HG03025 (cell line): Measurements from ENCODE around the gene TMOD1.
"Not testable (repeated sequence)": the region's sequence is repeated elsewhere in the genome, so short reads cannot be mapped to it uniquely, and the experiment has no call there.

Experiments
- ATAC-seq: cut with Tn5 transposase; IDR thresholded peaks from one replicate; pipeline ENCODE4 v1.9.1; 2021; ENCODE audit warnings: mild to moderate bottlenecking, moderate library complexity; ENCODE audit not compliant: unreplicated experiment, low FRiP score

Gene TMOD1

DNA sequence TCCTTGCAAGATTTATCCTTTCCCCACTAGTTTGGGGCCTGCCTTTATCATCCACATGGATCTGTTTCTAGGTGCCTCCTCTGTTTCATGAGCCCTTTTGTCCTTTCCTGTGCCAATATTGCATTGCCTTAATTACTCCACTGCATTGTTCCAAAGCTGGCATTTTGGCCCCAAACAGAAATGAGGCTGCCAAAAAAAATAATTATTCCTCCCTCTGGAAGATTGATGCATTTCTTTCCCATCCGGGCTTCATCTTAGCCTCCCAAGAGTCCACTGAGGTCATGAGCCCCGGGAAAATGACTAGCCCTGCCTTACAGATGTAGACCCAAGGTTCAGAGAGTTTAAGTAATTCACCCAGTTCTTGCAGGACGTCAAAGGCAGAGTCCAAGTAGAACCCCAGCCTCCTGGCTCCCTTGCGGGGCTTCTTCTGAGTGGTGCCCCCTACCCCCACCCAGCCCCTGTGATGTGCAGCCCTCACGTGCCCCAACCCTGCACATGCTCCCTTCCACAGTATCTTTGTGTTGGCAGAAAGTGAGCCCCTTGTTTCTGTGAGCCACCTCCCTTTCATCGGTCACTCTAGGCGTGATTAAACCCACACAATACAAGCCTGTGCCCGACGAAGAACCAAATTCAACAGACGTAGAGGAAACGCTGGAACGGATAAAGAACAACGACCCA is 62.1 kb downstream of the TMOD1 start:
- no peak for ATAC-seq

- ATAC-seq: no peak
Observed at GRCh38 chr9:97564291-97565175, 63.1 kb downstream of the TMOD1 start.

GRCh38 chr9:97565262-97565661 is 63.8 kb downstream of the TMOD1 start:
- ATAC-seq: no peak

DNA sequence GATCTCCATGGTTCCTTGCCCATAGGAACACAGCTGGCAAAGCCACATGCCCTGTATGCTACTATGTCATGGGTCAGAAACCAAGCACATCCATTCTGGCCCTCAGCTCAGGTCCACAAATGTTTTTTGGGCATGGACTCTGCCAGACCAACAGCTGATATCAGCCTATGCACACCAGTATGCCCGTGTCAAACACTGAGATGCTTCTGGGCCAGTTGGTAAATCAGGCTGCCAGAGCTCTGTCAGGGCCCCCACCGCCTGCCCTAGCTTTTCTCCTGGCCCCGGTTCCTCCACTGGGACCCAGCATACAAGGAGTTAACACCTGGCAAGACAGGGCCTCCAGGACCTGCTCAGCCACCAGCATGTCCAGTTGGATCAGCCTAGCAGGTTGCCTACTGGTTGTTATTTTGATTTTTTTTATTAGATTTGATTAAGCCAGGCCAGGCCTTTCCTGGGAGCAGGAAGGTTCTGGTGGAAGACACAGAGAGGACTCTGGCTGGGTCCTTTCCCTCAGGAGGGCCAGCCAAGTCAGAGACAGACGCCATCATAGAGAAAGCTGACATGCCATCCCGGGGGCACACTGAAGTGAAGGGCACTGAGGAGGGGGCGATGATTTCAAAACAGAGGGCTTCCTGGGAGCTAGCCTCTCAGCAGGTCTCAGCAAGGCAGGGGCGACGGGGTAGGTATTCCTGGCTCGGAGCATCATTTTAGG is 65.9 kb downstream of the TMOD1 start:
- ATAC-seq: no peak

DNA sequence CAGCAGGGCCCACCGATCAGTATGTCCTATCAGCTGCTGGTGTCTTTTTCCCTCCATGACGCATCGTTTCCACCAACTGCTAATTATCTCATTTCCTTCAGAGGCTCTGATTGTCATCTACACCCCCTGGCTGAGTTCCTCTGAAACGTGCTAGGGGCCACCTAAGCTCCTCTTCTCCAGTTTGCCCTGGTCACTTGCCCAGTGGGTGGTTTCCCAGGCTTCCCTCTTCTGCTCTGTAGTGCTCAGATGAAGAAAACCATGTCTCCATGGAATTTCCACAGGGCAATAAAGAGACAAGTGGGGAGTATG is 66.4 kb downstream of the TMOD1 start:
- no peak for ATAC-seq

- no peak for ATAC-seq
Observed at GRCh38 chr9:97568461-97569275, 67.2 kb downstream of the TMOD1 start.

DNA sequence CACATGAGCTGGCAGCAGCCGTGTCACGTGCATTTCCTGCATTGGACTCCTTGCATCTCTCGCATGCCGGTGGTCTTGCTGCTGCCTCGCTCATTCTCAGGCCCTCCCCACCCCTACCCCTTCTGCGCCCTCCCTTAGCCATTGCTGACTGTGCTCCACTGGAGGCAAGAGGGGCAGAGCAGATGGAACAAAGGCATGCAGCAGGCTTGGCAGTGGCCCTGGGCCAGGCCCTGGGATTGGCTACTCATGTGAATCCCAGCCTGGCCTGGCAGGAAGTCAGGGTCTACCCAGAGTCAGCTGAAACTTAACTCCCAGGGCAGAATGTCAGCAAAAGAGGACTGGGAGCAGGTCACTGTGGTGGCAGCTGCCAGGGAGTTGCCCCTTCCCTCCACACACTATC is 69.4 kb downstream of the TMOD1 start:
- ATAC-seq: no peak

DNA sequence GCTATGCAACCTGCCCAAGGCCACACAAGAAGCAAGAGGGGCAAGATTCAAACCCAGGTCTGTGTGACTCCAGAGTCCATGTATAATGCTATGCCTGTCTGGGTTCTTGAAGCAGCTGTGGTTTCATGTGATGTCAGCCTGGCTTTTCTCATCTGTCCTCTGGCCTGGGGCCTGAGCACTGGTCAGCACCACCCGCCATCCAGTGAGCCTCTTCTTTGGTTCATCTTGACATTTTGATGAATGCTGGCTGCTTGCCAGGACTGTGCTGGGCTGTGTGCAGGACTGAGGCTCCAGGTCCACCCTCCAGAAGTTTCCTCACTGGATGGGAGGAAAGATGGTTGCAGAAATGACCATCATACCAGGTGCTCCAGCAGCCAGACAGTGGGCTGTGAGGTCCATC is 70.2 kb downstream of the TMOD1 start:
- ATAC-seq: no peak

DNA sequence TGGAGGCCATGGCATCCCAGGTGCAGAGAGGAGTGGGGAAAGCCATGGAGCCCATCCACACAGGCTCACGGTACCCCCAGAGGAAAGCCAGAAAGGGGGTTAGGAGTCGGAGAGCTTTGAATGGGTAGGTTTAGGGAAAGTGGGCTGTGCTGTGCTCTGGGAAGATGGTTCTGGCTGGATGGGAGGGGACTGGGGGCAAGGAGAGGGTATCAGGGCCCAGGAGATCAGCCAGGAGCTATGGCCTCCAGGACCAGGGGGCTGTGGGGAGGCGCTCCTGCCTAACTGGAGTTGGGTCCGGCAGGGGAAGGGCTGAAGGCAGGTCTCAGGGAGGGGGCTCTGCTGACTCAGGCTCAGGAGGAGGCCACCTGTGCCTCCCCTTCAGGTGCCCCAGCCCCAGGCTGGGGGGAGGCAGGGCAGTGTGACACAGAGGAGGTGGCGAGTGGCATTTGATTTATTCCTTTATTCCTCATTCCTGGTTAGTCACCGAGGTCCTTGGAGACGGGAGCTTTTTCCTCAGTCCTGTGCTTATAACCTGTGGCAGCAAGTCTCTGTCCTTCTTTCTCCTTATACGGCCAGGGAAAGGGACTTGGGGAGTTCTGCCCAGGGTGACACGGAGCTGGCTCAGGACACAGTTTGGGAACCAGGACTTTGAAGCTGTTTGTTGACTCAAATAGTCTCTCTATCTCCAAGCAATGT is 70.9 kb downstream of the TMOD1 start:
- no peak for ATAC-seq

DNA sequence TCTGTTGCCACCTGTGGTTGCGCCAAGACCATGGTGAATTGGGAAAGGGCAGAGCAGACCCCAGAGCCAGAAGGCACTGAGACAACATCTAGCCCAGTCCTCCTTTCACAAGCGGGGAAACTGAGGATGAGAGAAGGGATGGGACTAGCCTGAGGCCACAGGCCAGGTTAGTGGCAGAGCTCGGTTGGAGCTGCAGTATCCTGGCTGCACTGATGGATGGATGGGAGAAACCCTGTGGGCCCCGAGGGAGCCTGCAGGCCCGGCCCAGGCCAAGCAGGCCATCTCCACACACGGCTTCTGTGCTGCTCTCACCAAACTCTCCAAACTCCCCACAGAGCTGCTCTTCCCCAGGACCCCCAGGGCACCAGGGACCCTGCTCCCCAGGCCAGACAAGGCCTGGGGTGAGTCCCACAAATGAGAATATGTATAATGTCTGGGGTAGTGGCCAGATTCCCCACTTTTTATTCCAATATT is 71.5 kb downstream of the TMOD1 start:
- no peak for ATAC-seq

DNA sequence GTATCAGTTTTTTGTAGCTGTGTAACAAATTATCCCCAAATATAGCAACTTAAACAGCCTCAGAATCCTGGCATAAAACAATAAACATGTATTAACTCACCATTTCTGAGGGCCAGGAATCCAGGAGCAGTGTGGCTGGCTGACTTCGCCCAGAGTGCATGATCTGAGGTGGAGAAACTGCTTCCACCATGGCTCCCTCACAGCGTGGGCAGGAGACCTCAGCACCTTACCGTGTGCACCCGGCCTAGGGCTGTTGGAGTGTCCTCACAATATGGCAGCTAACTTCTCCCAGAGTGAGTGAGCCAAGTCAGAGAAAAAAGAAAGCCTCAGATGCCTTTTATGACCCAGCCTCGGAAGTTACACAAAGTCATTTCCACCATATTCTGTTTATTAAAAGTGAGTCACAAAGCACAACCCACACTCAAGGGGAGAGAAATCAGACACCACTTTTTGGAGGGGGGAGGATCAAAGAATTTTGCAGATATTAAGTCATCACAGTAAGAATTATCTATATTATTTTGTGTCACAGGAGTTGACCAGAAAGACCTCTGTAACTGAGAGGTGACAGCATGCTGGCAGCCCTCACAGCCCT is 72.1 kb downstream of the TMOD1 start:
- no peak for ATAC-seq

DNA sequence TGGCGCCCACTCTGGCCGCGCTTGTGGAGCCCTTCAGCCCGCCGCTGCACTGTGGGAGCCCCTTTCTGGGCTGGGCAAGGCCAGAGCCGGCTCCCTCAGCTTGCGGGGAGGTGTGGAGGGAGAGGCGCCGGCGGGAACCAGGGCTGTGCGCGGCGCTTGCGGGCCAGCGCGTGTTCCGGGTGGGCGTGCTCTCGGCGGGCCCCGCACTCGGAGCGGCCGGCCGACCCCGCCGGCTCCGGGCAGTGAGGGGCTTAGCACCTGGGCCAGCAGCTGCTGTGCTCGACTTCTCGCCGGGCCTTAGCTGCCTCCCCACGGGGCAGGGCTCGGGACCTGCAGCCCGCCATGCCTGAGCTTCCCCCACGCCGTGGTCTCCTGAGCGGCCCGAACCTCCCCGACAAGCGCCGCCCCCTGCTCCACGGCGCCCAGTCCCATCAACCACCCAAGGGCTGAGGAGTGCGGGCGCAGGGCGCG is 72.7 kb downstream of the TMOD1 start:
- not testable (repeated sequence) for ATAC-seq

DNA sequence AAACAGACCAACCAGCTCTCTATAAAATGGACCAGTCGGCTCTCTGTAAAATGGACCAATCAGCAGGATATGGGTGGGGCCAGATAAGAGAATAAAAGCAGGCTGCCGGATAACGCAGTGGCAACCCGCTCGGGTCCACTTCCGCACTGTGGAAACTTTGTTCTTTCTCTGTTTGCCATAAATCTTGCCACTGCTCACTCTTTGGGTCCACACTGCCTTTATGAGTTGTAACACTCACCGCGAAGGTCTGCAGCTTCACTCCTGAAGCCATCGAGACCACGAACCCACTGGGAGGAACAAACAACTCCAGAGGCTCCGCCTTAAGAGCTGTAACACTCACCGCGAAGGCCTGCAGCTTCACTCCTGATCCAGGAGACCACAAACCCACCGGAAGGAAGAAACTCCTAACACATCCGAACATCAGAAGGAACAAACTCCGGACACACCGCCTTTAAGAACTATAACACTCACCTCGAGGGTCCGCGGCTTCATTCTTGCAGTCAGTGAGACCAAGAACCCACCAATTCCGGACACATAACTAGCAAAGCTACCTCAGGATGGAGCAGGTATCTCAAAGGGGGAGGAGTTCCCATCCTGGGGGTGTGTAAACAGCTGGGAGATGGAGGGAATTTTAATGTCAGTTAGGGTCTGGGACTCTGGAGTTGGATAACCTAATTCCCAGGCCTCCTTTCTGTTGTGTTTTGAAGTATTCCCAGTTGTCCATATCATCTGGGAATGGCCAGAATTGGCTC is 73.6 kb downstream of the TMOD1 start:
- not testable (repeated sequence) for ATAC-seq

DNA sequence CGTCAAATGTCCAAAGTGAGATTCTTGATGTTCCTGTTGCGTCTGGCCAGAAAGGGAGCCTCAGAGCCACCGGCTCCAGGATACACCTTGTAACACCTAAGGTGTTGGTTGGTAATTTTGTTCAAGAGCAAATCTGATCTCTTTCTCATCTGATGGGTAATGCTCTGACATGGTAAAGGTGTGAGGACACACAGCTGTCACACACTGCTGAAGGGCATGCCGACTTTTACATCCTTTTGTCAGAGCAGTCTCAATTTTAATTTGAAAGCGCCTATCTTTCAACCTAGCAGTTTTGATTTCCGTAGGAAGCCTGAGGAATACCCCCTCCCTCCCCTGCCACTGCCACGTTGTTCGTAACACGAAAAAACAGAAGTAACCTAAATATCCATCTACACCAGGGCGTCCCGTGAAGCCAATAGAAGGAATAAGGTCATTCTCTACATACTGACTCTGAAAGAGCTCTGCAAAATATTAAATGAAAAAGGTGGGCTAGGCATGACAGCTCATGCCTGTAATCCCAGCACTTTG is 74.3 kb downstream of the TMOD1 start:
- ATAC-seq: no peak

DNA sequence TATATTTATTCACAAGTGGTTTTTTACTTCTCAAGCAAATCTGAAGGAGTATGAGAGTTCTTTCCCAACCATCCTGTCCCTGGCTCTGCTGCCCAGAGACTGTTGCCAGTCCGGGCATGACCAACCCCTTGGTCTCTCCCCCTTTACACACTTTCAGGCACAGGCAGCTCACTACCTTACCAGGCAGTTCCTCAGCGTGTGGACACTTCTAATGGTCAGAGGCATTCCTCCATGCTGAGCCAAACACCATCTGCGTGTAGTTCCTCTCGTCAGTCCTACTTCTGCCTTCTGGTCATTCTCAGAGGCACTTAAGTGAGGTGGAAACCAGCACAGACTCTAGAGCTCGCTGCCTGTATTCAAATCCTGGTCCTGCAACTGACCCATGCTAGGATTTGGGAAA is 75.6 kb downstream of the TMOD1 start:
- ATAC-seq: no peak

GRCh38 chr9:97578846-97579245 is 77.4 kb downstream of the TMOD1 start:
- ATAC-seq: no peak

DNA sequence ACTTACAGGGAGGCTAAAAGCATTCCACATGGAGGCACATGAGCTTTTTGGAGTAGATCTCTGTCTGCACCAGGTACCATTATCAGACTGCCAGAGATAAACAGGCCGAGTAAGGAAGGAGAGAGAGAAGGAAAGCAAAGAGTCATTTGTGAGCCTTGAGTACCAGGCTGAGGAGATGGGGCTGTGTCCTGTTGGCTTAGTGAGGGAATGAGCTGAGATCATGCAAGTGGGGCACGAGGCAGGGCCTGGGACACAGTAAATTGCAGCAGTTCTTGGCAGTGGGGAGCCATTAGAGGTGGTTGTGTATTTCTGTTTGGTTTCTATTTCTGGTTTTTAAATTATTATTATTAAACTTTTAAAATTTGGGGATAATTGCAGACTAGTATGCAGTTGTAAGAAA is 78.4 kb downstream of the TMOD1 start:
- no peak for ATAC-seq

DNA sequence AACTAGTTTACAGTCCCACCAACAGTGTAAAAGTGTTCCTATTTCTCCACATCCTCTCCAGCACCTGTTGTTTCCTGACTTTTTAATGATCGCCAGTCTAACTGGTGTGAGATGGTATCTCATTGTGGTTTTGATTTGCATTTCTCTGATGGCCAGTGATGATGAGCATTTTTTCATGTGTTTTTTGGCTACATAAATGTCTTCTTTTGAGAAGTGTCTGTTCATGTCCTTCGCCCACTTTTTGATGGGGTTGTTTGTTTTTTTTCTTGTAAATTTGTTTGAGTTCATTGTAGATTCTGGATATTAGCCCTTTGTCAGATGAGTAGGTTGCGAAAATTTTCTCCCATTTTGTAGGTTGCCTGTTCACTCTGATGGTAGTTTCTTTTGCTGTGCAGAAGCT is 80.1 kb downstream of the TMOD1 start:
- not testable (repeated sequence) for ATAC-seq
